ENCODE results near the gene CBX5. TPM values are rescaled to one million over a fixed set of nuclear protein-coding genes. Genes with fewer than 3 reads are reported as not detected.

The CBX5 gene
- total RNA-seq, 1 donor from 2014 or later: 271 TPM

GRCh38 chr12:54193434-54193833 is 86.5 kb downstream of the CBX5 start:
- TF ChIP-seq CTCF (IDR thresholded peaks at IDR 0.05; ENCODE audit: unreplicated experiment): no peak
- Mint-ChIP-seq H3K4me3 (ENCODE audit: low read depth) (no peak overlapping the region), H3K4me1 (ENCODE audit: low read depth) (peaks cover 14% of the 10 kb centered on the region), H3K36me3 (ENCODE audit: insufficient read depth) (no peaks in the 10 kb centered on the region), H3K27ac (no peak overlapping the region), H3K27me3 (peaks cover 49% of the 10 kb centered on the region), H3K9me3 (ENCODE audit: low read depth) (no peaks in the 10 kb centered on the region)
- no peak for DNase-seq (ENCODE audit: low spot score, unreplicated experiment)

- Mint-ChIP-seq H3K27me3 (peaks cover 35% of the 10 kb centered on the region), H3K27ac (no peak overlapping the region), H3K36me3 (ENCODE audit: insufficient read depth) (no peaks in the 10 kb centered on the region), H3K4me1 (ENCODE audit: low read depth) (peaks cover 18% of the 10 kb centered on the region), H3K4me3 (ENCODE audit: low read depth) (no peak overlapping the region), H3K9me3 (ENCODE audit: low read depth) (no peaks in the 10 kb centered on the region)
- DNase-seq (ENCODE audit: low spot score, unreplicated experiment): peak; percentile 69
- peak; percentile 80 for TF ChIP-seq CTCF (IDR thresholded peaks at IDR 0.05; ENCODE audit: unreplicated experiment)
These were observed 88.3 kb downstream of the CBX5 start for GRCh38 chr12:54191550-54192022.

- Mint-ChIP-seq H3K9me3 (ENCODE audit: low read depth) (no peaks in the 10 kb centered on the region), H3K4me1 (ENCODE audit: low read depth) (peaks cover 18% of the 10 kb centered on the region), H3K27me3 (peaks cover 32% of the 10 kb centered on the region), H3K4me3 (ENCODE audit: low read depth) (no peak overlapping the region), H3K36me3 (ENCODE audit: insufficient read depth) (no peaks in the 10 kb centered on the region), H3K27ac (no peak overlapping the region)
- DNase-seq (ENCODE audit: low spot score, unreplicated experiment): no peak
- TF ChIP-seq CTCF (IDR thresholded peaks at IDR 0.05; ENCODE audit: unreplicated experiment): no peak
These were observed 88.8 kb downstream of the CBX5 start for GRCh38 chr12:54191126-54191525.

- peaks cover 23% of the 10 kb centered on the region for H3K27me3 Mint-ChIP-seq
- H3K27ac Mint-ChIP-seq: peak overlapping the region; percentile 67
- H3K36me3 Mint-ChIP-seq (ENCODE audit: insufficient read depth): no peaks in the 10 kb centered on the region
- H3K4me1 Mint-ChIP-seq (ENCODE audit: low read depth): peaks cover 12% of the 10 kb centered on the region
- peak overlapping the region; percentile 88 for H3K4me3 Mint-ChIP-seq (ENCODE audit: low read depth)
- DNase-seq (ENCODE audit: low spot score, unreplicated experiment): no peak
- H3K9me3 Mint-ChIP-seq (ENCODE audit: low read depth): no peaks in the 10 kb centered on the region
- no peak for TF ChIP-seq CTCF (IDR thresholded peaks at IDR 0.05; ENCODE audit: unreplicated experiment)
These were observed 90.8 kb downstream of the CBX5 start for GRCh38 chr12:54189198-54189539.

GRCh38 chr12:54187075-54187474 is 92.8 kb downstream of the CBX5 start:
- no peak for TF ChIP-seq CTCF (IDR thresholded peaks at IDR 0.05; ENCODE audit: unreplicated experiment)
- peak overlapping the region; percentile 70 for H3K4me3 Mint-ChIP-seq (ENCODE audit: low read depth)
- H3K27ac Mint-ChIP-seq: no peak overlapping the region

More at GRCh38 chr12:54187075-54187474, 92.8 kb downstream of the CBX5 start:
- H3K4me1 Mint-ChIP-seq (ENCODE audit: low read depth): peaks cover 12% of the 10 kb centered on the region
- no peaks in the 10 kb centered on the region for H3K9me3 Mint-ChIP-seq (ENCODE audit: low read depth)
- peaks cover 4% of the 10 kb centered on the region for H3K27me3 Mint-ChIP-seq
- H3K36me3 Mint-ChIP-seq (ENCODE audit: insufficient read depth): no peaks in the 10 kb centered on the region
- DNase-seq (ENCODE audit: low spot score, unreplicated experiment): no peak
